ENCODE data around the gene VAT1. TPM values are rescaled to one million over a fixed set of nuclear protein-coding genes. Genes with fewer than 3 reads are reported as not detected.

The VAT1 gene
- total and polyA plus RNA-seq, 2 experiments from 2014 or later, result 223 to 238 TPM

DNA sequence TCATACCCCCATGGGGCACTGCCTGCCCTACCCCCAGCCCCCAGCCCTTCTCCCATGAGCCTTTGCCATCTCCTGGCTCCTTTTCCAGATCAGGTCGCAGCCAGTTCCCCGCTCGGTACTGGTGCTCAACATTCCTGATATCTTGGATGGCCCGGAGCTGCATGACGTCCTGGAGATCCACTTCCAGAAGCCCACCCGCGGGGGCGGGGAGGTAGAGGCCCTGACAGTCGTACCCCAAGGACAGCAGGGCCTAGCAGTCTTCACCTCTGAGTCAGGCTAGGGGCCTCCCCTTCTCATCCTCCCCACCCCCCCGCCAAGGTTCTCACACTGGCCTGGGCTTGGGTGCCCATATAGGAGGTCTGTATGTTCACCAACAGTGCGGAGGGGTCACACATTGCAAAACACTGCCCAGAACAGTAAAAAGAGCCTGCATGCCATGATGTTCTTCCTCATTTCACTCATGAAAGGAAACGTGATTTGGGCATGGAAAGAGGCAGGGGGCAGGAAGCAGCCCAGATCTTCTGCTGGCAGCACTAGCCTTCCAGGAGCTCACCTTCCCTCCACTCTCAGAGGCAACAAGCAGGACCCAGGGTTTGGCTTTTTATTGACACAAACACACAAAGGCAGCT lies 8.1 kb downstream of the VAT1 start:
- H3K4me1 ChIP-seq (ENCODE audit: insufficient read depth), result 0 out of 2 replicates have a peak, but pooled peaks cover 7% of the 10 kb centered on the region
- in situ Hi-C loops (cut with MboI), result no loop called here
- no peak overlapping the region for H3K9ac ChIP-seq
- H3K27me3 ChIP-seq (replicated peaks; ENCODE audit: insufficient read depth), result no peaks in the 10 kb centered on the region
- DNase-seq, result no peak
- TF ChIP-seq EZH2 (IDR thresholded peaks at IDR 0.05; ENCODE audit: insufficient read depth, poor library complexity, severe bottlenecking), result no peak
- no peak for TF ChIP-seq EZH2phosphoT487 (IDR thresholded peaks at IDR 0.05; ENCODE audit: insufficient read depth, low read depth)
- no peaks in the 10 kb centered on the region for H3K9me3 ChIP-seq (ENCODE audit: low read depth)
- no peak overlapping the region for H3K4me2 ChIP-seq (ENCODE audit: unreplicated experiment)
- H2AFZ ChIP-seq, result no peak overlapping the region
- no peak overlapping the region for H3K27ac ChIP-seq
- no peak overlapping the region for H3K4me3 ChIP-seq
- no peaks in the 10 kb centered on the region for H3K9me2 ChIP-seq (ENCODE audit: insufficient read depth)
- no peaks in the 10 kb centered on the region for H3F3A ChIP-seq (ENCODE audit: insufficient read depth)
- no peaks in the 10 kb centered on the region for H4K20me1 ChIP-seq (ENCODE audit: insufficient read depth)
- H3K79me2 ChIP-seq (ENCODE audit: insufficient read depth), result peaks cover 16% of the 10 kb centered on the region
- peaks cover 7% of the 10 kb centered on the region; the same call in 1 of the 2 replicates for H3K36me3 ChIP-seq (ENCODE audit: low read depth)
- 73 to 76% methylated on average over 12 of the region's 12 CpGs for WGBS, 2 experiments (ENCODE audit: low coverage in 1 of 2, low lambda C conversion rate in 2 of 2, missing lambda C conversion rate in 2 of 2)

DNA sequence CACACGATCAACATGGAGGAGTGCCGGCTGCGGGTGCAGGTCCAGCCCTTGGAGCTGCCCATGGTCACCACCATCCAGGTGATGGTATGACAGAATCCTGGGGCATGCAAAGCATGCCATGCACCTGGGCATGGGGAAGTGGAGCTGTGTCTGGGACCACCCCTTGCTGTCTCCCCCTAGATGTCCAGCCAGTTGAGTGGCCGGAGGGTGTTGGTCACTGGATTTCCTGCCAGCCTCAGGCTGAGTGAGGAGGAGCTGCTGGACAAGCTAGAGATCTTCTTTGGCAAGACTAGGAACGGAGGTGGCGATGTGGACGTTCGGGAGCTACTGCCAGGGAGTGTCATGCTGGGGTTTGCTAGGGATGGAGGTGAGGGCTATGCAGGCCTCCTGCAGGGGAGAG lies 8.9 kb downstream of the VAT1 start:
- in situ Hi-C loops (cut with MboI), result no loop called here
- Histone ChIP-seq H3K9me3 (ENCODE audit: low read depth) (no peaks in the 10 kb centered on the region), H3K4me1 (ENCODE audit: insufficient read depth) (no peaks in the 10 kb centered on the region), H3K36me3 (ENCODE audit: low read depth) (peaks cover 7% of the 10 kb centered on the region; the same call in 1 of the 2 replicates), H3K4me3 (no peak overlapping the region), H4K20me1 (ENCODE audit: insufficient read depth) (no peaks in the 10 kb centered on the region), H2AFZ (no peak overlapping the region), H3K79me2 (ENCODE audit: insufficient read depth) (peaks cover 13% of the 10 kb centered on the region), H3K27ac (no peak overlapping the region), H3F3A (ENCODE audit: insufficient read depth) (no peaks in the 10 kb centered on the region), H3K9ac (no peak overlapping the region), H3K4me2 (ENCODE audit: unreplicated experiment) (no peak overlapping the region), H3K27me3 (replicated peaks; ENCODE audit: insufficient read depth) (no peaks in the 10 kb centered on the region), H3K9me2 (ENCODE audit: insufficient read depth) (no peaks in the 10 kb centered on the region)
- DNase-seq, result no peak
- TF ChIP-seq EZH2 (IDR thresholded peaks at IDR 0.05; ENCODE audit: insufficient read depth, poor library complexity, severe bottlenecking) (no peak), EZH2phosphoT487 (IDR thresholded peaks at IDR 0.05; ENCODE audit: insufficient read depth, low read depth) (no peak)
- WGBS, 2 experiments (ENCODE audit: low coverage in 1 of 2, low lambda C conversion rate in 2 of 2, missing lambda C conversion rate in 2 of 2), result 70 to 76% methylated on average over 8 of the region's 8 CpGs

DNA sequence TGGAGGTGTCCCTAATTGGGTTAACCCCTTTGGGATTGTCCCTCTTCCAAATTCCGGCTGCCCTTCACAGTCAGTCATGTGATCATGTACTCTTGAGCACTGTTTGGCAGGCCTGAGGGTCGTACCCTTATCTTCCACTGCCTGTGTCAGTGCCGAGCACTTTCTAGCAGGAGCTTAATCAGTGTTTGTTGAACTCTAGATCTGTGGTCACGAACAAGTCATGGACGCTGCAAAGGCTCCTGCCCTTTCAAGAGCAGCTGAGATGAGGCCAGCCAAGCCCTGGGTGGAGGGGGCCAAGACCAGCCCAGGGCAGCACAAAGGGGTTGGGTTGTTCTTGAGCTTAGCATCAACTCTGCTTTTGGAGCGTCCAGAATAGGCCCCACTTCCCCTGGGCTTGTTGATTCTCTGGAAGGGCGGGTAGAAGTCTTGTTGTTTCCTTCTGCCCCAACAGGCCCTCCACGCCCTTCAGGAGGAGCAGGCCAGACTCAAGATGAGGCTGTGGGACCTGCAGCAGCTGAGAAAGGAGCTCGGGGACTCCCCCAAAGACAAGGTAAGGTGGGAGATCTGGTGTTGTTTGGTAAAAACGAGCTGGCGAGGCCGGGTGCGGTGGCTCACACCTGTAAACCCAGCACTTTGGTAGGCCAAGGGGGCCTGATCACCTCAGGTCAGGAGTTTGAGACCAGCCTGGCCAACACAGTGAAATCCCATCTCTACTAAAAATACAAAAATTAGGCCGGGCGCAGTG lies 10.3 kb downstream of the VAT1 start:
- no peaks in the 10 kb centered on the region for H3K4me1 ChIP-seq (ENCODE audit: insufficient read depth)
- H3K9me2 ChIP-seq (ENCODE audit: insufficient read depth), result no peaks in the 10 kb centered on the region
- no peak overlapping the region for H3K9ac ChIP-seq
- H3K36me3 ChIP-seq (ENCODE audit: low read depth), result no peaks in the 10 kb centered on the region
- H3K4me2 ChIP-seq (ENCODE audit: unreplicated experiment), result no peak overlapping the region
- in situ Hi-C loops (cut with MboI), result no loop called here
- 0 out of 2 replicates have a peak, but pooled peaks cover 5% of the 10 kb centered on the region for H3K79me2 ChIP-seq (ENCODE audit: insufficient read depth)
- no peaks in the 10 kb centered on the region for H3K9me3 ChIP-seq (ENCODE audit: low read depth)
- no peak overlapping the region for H3K27ac ChIP-seq
- H3K27me3 ChIP-seq (replicated peaks; ENCODE audit: insufficient read depth), result no peaks in the 10 kb centered on the region
- DNase-seq, result no peak
- H2AFZ ChIP-seq, result no peak overlapping the region
- H4K20me1 ChIP-seq (ENCODE audit: insufficient read depth), result no peaks in the 10 kb centered on the region
- WGBS, 2 experiments (ENCODE audit: low coverage in 1 of 2, low lambda C conversion rate in 2 of 2, missing lambda C conversion rate in 2 of 2), result 80 to 81% methylated on average over 15 of the region's 15 CpGs
- H3F3A ChIP-seq (ENCODE audit: insufficient read depth), result no peaks in the 10 kb centered on the region
- no peak overlapping the region for H3K4me3 ChIP-seq
- TF ChIP-seq EZH2phosphoT487 (IDR thresholded peaks at IDR 0.05; ENCODE audit: insufficient read depth, low read depth) (no peak), EZH2 (IDR thresholded peaks at IDR 0.05; ENCODE audit: insufficient read depth, poor library complexity, severe bottlenecking) (no peak)

DNA sequence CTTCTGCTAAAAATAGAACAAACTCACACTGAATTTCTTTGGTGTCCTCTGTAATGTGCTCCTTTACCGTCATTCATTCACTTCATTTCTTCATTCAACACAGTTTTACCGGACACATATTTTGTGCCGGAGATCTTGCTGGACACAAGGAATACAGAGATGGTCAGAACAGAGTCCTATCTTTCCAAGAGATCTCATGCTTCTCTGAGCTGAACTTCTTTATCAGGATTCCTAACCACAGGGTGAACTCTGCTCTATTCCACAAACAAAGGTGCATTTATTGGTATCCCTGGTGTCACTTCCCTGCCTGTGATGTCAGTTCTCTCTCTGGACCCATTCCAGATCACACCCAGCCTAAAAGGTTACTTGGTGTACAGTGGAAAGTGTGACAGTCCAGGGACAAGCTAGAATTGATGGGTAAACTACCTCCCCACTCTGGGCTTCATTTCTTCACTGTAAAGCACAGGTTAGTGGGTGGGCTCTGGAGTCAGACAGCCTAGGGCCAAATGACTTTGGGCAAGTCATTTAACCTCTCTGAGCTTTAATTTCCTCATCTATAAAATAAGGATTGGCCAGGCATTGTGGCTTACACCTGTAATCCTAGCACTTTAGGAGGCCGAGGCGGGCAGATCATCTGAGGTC lies 11.4 kb downstream of the VAT1 start:
- Histone ChIP-seq H3F3A (ENCODE audit: insufficient read depth) (peaks cover 6% of the 10 kb centered on the region; the same call in 1 of the 2 replicates), H3K9ac (no peak overlapping the region), H3K4me3 (no peak overlapping the region), H3K79me2 (ENCODE audit: insufficient read depth) (0 out of 2 replicates have a peak, but pooled peaks cover 5% of the 10 kb centered on the region), H2AFZ (no peak overlapping the region), H3K9me3 (ENCODE audit: low read depth) (no peaks in the 10 kb centered on the region), H4K20me1 (ENCODE audit: insufficient read depth) (no peaks in the 10 kb centered on the region), H3K27me3 (replicated peaks; ENCODE audit: insufficient read depth) (no peaks in the 10 kb centered on the region), H3K27ac (no peak overlapping the region), H3K4me1 (ENCODE audit: insufficient read depth) (no peaks in the 10 kb centered on the region), H3K4me2 (ENCODE audit: unreplicated experiment) (no peak overlapping the region), H3K36me3 (ENCODE audit: low read depth) (no peaks in the 10 kb centered on the region), H3K9me2 (ENCODE audit: insufficient read depth) (no peaks in the 10 kb centered on the region)
- 89% methylated on average over 5 of the region's 5 CpGs for WGBS, 2 experiments (ENCODE audit: low coverage in 1 of 2, low lambda C conversion rate in 2 of 2, missing lambda C conversion rate in 2 of 2)
- no peak for DNase-seq
- no peak for TF ChIP-seq EZH2phosphoT487 (IDR thresholded peaks at IDR 0.05; ENCODE audit: insufficient read depth, low read depth)
- no peak for TF ChIP-seq EZH2 (IDR thresholded peaks at IDR 0.05; ENCODE audit: insufficient read depth, poor library complexity, severe bottlenecking)
- in situ Hi-C loops (cut with MboI), result no loop called here
